K562 (cell line): Measurements from ENCODE around the gene TMEM131L.

Source experiments
- ATF3 ChIP-seq, 2 experiments: fragments of 450-650 bp in 1 of 2; sonication (generic) in 1 of 2; formaldehyde crosslinking in 1 of 2; IDR thresholded peaks in 1 of 2; conservative IDR thresholded peaks in 1 of 2; 2 replicates each; pipeline versions ENCODE4 v1.6.1 to v1.8.1; 2016 to 2023; ENCODE audit warnings: mild to moderate bottlenecking in 2 of 2, moderate library complexity in 2 of 2, inconsistent platforms in 1 of 2, missing genetic modification reagents in 1 of 2
- EP300 ChIP-seq: IDR thresholded peaks from 2 replicates; pipeline ENCODE4 v1.6.1; 2012; ENCODE audit warnings: low read length, improper control_type of control experiment
- EZH2 ChIP-seq: IDR thresholded peaks from 2 replicates; pipeline ENCODE4 v1.6.1; 2012; ENCODE audit warnings: low read depth, mild to moderate bottlenecking, inconsistent platforms, low read length, borderline replicate concordance
- UBTF ChIP-seq, 2 experiments: IDR thresholded peaks; 2 replicates each; pipeline ENCODE4 v1.6.1; 2012; ENCODE audit warnings: improper control_type of control experiment in 2 of 2, low read depth in 2 of 2, low read length in 2 of 2, borderline replicate concordance in 1 of 2
- ZNF274 ChIP-seq: IDR thresholded peaks from 2 replicates; pipeline ENCODE4 v1.6.1; 2011; ENCODE audit warnings: low read depth, mild to moderate bottlenecking, low read length, moderate library complexity, borderline replicate concordance

GRCh38 chr4:153466949-153467896 lies 1.1 kb downstream of the TMEM131L start:
- TF ChIP-seq EP300 (no peak), EZH2 (no peak), UBTF (IDR thresholded peaks at IDR 0.05; ENCODE audit: borderline replicate concordance in 1 of 2, low read depth in 2 of 2, low read length in 2 of 2) (no peak), ZNF274 (no peak), ATF3 (IDR thresholded peaks at IDR 0.05) (no peak), ATF3 (CRISPR knock-in tag; conservative IDR thresholded peaks at IDR 0.05) (no peak)
